IPS-NIHi7 (cell line): Measurements from ENCODE around the gene HSFY2.
"Not testable (repeated sequence)": the region's sequence is repeated elsewhere in the genome, so short reads cannot be mapped to it uniquely, and the experiment has no call there.

ENCODE experiments used
- DNase-seq: peaks from one replicate; pipeline ENCODE4 v3.0.0; 2012; ENCODE audit warnings: mixed read lengths; ENCODE audit errors: extremely low spot score

The HSFY2 gene, protein sequence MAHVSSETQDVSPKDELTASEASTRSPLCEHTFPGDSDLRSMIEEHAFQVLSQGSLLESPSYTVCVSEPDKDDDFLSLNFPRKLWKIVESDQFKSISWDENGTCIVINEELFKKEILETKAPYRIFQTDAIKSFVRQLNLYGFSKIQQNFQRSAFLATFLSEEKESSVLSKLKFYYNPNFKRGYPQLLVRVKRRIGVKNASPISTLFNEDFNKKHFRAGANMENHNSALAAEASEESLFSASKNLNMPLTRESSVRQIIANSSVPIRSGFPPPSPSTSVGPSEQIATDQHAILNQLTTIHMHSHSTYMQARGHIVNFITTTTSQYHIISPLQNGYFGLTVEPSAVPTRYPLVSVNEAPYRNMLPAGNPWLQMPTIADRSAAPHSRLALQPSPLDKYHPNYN

GRCh38 chrY:18773635-18774034 is at the start of gene HSFY2:
Gene HSFY2, minus strand, starts transcription at chrY:18773735. Its CDS starts 117 bp downstream, at chrY:18773618.
- not testable (repeated sequence) for DNase-seq

GRCh38 chrY:18815751-18816150 is 42.2 kb upstream of the HSFY2 start:
- not testable (repeated sequence) for DNase-seq

DNA sequence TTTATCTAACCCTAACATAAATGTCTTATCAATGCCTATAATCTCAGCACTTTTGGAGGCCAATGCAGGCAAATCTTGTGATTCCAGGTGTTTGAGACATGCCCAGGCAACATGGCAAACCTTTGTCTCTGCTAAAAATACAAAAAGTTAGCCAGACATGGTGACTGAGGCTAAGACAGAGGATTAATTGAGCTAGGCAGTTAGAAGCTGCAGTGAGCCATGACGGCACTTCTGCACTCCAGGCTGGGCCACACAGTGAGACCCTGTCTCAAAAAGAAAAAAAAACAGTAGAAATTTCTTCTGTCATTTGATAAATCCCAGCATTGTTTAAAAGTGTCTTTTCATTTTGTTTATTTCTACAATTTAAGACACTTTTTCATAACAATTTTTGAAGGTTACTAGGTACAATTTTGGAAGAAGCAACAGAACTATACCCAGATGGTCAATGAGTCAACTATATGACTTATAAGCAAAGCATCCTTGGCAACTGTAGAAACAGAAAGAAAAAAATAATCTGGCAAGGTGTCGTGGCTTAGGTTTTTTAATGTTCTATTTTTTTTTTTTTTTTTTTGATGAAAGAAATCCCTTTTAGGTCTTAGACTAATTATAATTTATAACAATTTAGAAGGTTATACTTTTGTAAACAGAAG is 15.3 kb upstream of the HSFY2 start:
- not testable (repeated sequence) for DNase-seq

DNA sequence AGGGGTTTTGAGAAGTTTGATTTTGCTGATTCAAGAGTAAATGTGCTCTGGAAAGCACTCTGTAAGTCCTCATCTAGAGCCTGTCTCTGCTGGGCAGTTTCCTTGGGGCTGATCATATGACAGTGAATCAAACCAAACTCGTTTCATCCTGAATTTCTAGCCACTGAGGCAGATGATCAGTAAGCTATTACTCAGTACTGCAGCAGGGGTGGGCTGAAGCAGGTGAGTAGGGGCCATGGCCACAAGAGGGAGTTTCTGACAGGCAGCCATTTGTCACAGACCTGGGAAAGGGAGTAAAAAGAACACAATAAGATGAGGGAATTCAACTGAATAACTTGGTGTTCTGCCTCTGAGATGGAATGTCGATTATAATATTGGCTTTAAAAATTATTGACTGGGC is 19.5 kb downstream of the HSFY2 start:
- not testable (repeated sequence) for DNase-seq

DNA sequence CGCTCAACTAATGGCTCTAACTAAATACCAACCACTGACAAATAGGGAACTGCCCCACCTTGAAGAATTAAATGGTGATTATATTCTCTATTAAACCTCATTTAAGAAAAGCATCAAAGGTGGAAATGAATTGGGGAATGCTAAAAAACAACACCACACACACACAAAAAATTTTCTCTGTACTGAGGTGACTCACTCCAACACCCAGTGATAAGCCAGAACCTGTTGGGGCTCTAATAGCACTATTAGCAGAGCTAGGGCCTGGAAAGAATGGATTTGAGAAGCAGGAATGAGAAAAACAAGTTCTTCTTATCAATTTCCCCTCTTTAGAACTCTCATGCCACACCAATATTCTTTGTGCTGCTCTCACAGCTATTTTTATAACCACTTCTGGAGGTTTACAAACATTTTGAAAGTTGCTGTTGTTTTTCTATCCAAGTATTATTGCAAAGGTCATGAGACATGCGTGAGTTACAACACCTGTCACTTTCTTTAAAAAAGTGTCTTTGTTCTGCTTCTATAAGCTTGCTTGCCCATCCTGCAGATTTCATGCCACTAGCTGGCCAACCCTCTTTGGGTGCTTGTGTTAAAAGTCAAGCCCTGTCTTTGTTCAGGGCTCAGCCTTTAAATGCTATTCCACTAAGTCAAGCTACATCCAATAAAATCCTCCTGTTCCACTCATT is 20.3 kb downstream of the HSFY2 start:
- not testable (repeated sequence) for DNase-seq

- DNase-seq, result not testable (repeated sequence)
Observed at GRCh38 chrY:18723714-18724113, 49.8 kb downstream of the HSFY2 start.
